CD4-positive, alpha-beta T cell treated with Interleukin-1 beta for 1 hour (primary cell): ENCODE results near the gene UNC13B.

Source experiments
- DNase-seq, 2 donors: peaks; one replicate each; pipeline ENCODE4 v3.0.0-alpha.2; 2020 to 2022

UNC13B gene

DNA sequence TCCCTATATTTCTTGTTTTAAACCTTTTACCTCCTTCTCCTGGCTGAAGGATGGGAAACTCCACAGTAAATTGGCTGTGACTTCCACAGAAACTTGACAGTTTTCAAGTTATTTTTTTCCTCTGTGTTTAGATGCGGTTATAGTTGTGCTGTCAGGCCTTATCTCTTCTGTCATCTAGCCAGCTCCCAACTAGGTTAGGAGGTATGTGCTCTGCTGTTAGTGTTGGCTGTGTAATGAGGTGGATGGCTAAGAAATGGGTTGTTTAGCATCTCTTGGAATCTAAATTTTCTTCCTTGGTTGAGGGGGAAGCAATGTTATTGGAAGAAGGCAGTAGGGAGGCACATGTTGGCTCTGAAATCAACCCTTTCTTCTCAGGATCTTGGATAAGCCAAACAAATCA, 178.2 kb downstream of the UNC13B start:
- DNase-seq = no peak

DNA sequence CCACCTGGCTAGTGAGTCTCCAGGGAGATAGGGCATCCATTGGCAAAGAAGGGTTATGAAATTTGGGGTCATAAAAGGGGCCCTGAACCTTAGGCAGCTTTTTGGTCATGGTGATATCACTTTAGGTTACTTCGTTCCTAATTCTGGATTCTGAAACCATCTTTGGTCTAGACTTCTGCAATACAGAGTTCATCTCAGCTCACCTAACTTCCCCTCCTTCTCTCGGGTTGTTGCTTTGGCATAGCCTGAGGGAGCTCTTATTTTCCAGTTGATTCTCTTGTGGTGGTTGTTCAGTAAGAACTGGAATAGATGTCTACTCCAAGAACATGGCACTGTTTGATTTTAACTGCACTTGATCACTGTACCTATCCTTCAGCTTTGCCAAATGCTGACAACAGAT, 179.2 kb downstream of the UNC13B start:
- DNase-seq = no peak

DNA sequence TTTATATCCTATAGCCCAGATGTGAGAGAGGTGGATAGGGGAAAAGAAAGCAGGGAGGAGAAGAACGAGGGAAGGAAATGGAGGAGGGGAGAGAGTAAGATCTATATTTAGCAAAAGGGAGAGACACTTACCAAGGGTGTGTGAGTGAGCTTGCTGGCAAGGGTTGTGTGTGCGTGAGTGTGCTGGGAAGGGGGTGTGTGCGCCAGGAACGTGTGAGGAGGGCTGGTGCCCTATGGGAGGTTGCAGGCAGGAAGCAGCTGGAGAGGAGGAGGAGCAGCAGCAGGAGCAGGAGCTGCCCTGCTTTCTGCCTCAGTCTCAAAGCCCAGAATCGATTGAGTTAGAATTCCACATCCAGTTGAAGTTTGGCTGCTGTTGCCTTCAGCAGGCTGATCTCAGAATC, 179.8 kb downstream of the UNC13B start:
- no peak for DNase-seq

DNA sequence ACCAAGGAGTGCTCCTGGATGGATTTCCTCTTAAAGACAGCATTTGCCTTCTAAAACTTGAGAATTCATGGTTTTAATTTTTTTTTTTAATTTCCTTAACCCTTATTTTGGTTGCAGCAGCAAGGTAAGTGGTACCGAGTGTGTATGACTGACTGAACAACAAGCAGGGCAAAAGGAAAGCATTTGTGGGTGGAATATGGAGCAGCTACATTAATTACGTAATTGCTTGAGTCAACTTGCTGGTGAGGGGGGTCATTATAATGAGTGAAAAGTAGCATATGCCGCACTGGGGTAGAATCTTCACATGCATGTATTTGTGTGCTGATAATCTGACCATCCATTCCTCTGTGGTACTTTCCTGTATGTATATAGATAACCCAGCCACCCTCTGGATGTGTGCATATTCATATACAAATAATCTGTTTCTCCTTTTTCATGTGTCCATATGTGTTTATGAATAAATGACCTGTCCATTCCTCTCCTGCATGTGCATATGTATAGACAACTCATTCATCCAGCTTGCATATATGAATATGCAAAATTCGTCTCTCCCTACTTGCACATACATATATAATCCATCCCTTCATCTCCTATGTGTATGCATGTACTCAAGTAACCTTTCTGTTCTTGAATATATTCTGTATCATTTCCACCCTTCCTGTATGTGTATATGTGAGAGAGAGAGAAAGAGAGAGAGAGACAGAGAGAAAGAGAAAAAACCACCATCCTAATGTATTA, 180.6 kb downstream of the UNC13B start:
- DNase-seq = no peak

DNA sequence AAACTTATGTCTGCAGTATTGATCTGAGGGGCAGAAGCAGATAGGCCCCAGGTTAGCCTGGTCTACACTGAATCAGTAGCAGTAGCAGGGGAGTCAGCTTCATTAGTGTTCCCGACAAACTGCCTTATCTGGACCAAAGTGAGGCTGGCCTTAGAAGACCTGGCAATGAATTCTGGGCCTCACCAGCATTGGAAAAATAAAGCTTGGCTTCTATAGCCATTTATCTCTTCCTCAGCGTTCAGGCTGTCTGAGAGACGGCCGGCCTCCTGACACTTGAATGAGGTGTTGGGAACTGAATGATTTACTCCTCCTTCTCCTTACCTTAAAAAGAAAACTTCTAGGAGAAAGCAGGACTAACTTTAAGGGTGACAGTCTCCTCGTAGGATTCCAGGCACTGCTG, 186.3 kb downstream of the UNC13B start:
- no peak for DNase-seq

DNA sequence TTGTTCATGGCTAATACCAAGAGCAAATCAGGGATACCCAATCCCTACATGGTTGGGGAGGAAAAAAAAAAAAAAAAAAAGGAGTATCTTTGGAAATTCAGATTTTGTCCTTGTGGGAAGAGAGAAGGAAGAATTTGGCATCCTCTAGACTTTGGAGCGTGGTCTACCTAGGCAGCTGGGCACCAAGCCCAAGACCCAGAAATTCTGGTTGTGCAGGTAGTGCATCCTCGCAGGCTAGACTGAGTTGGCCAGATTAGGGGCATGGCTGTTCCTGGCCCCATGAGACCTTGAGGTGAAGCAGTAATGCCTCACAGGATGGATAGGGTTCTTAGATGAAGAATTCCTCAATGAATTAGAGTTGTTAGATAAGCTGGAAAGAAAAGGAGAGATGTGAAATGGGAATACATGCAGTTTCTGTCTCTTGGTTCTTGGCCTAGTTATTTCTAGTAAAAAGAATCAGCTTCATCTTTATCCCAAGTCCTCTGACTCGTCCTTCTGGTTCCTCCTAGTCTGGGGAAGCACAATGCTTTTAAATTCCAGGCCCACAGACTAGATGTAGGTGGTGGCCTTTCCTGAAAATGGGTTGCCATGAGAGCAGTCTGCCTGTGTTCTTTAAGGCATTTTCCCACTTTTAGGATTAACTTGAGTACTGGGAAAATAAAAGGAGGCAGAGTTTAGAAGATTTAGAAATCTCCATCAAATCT, 187.6 kb downstream of the UNC13B start:
- no peak for DNase-seq

DNA sequence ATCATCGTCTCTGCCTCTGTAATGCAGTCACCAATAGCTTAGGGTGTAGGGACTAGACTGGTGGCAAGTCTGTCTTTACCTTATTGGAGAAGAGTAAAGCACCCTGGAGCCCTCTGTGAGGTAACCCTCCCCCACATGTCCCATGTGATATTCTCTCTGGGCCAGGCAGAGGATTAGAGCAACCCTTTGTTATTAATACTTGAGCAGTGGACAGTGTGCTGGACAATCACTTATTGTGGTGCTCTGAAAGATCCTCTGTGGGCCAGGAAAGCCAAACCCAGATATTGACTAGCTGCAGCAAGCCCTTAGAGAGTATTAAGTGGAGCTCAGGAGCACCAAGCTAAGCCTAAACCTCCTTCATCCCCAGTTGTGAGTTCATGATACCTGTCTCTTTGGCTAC, 188.4 kb downstream of the UNC13B start:
- no peak for DNase-seq

DNA sequence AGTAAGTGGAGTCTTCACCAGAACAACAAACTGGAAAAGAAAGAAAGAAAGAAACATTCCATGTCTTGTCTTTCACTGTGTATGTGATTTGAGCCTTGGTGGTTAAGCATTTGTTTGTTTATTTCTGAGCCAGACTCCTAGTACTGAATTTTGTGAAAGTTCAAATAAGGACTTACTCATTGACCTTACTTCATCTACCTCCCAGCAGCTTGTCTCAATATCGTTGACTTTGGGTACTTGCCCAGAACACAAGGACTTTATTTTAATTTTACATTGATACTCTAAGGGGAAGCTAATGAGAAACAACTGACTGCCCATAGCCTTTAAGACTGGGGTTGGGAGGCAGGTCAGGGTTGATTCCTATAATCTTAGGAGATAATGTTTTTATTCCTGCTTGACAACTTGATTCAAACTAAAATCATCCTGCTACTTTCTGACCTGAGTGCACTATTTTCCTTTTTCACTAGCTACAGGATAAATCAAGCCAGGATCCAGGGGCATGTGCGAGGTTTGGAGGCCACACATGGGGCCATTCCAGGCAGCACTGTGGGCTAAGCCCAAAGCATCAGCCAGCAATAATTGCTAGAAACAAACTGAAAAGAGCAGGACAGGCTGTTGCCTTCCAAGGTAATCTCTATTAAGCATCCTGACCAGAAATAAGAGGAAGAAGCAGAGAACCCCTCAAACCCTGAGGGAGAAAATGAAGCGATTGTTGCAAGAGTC, 189.2 kb downstream of the UNC13B start:
- DNase-seq = no peak

DNA sequence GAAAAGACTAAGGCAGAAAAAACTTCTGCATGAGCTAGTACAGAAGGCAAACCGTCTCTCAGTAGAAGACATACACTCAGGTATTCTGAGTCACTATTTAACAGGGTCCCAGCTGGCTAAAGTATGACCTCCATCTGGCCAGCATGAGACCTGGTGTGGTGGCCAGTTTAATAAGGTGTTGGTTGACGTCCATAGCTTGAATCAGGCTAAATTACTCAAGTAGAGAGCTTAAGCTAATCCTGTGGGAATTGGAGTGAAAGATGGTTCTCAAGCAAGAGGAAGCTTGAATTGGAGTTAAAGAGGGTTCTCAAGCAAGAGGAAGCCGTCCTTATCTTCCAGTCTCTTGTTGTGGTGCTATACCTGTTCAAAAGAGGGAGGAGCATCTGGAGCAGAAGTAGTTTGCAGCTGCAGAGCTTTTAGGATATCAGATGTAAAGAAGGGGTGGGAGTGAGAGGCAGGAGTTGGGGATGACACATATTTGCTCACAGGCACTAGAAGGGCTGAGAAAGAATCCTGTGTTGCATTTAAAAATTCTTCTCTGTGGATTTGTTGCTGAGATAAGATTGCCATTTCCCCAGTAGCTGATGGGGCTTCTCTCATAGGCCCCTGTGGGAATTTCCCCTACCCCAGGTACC, 192.0 kb downstream of the UNC13B start:
- DNase-seq = no peak

DNA sequence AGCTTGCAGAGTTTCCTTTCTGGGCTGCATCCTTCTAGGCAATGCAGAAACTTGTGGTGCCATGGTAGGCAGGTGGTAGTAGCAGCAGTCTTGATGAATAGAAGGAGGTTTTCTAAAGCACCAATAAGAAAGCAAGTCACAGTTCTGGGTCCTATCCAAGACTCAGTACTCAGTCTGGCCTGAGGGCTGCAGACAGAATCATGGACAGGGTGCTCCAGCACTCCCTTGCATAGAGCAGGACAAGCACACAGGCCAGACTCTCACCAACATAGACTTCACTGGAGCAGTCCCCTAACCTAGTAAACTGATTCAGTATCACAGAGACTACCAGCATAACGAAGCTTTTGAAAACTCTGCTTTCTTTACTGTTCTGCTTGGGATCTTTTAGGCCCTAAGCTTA, 194.1 kb downstream of the UNC13B start:
- DNase-seq = no peak

DNA sequence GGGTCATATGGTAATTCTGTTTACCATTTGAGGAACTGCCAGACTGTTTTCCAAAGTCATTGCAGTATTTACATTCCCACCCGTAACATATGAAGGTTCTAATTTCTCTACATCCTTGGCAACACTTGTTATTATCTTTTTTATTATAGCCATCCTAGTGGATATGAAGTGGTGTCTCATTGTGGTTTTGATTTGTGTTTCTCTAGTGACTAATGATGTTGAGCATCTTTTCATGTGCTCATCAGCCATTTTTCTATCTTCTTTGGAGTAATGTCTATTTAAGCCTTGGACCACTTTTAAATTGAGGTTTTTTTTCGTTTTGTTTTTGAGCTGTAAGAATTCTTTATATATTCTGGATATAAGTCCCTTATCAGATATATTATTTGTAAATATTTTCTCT, 195.3 kb downstream of the UNC13B start:
- no peak for DNase-seq

DNA sequence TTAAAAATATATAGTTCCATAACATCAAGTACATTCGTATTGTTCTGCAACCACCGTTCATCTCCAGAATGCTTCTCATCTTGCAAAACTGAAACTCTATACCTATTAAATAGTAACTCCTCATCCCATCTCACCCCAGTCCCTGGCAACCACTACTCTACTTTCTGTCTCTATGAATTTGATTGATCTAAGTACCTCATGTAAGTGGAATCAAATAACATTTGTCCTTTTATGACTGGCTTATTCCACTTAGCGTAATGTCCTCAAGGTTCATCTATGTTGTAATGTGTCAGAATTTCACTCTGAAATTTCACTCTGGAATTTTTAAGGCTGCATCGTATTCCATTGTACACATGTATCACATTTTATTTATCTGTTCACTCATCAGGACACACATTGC, 196.0 kb downstream of the UNC13B start:
- DNase-seq = no peak

DNA sequence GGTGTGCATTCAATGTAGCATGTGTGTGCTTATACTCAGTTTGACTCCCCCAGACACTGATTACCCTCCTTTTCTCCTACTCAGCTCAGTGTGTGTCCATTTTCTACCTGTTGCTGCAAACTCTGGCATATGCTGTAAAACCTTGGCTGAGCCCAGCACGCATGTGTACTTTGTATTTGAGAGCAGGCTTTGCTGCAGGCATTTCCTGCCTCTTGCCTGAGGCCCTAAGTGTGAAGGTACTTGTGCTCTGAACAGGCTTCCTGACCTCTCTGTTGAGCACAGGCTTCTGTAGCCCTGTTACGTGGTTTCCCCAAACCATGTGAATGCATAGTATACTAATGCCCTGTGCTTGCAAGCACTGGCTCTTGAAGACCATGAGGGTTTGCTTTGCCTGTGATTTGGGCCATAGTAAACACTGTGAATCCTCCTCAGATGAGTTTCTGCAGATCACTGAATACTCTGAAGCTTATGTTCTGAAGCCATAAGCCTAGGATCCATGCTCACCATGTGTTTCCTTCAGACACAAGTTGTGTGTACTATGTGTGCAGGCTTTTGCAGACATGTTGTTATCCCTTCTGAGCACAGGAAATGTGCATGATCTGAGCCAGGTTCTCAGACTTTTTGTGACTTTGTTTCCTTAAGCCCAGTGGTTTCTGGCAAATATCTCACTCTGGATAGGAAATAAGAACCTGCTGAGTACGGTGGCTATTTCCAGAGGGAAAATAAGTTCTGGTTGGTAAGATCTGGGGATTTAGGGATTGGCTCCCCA, 203.2 kb downstream of the UNC13B start:
- DNase-seq = no peak

DNA sequence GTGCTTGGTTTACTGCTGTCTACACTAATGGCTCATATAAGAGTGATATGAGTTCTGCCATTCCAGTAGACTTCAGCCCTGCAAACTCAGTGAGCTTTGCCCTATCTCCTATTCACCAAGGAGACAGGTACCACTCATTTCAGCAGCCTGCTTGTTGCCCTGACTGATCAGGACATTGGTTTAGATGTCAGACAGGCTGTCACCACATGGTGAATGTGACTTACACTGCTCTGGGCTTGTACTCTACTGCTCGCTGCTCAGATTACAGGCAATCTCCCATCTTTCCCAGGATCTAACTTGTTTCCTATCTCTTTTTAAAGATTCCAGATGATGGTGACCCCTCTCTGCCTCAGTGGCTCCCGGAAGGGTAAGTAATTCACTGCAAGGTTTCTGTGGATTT, 204.8 kb downstream of the UNC13B start:
- DNase-seq = no peak

DNA sequence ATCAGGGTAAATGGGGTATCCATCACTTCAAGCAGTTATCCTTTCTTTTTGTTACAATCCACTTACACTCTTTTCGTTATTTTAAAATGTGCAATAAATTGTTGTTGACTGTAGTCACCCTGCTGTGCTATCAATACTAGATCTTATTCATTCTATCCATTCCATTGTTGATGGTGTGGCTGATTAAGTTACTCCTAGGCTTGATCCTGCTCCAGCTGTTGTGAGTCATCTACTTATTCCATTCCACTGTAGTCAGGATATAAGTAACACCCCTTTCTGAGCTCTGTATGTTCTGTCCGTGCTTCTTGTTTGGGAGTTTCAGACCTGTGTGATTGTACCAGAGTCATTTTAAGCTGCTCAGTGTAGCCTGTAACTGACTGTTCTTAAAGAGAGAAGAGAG, 205.6 kb downstream of the UNC13B start:
- DNase-seq = no peak

DNA sequence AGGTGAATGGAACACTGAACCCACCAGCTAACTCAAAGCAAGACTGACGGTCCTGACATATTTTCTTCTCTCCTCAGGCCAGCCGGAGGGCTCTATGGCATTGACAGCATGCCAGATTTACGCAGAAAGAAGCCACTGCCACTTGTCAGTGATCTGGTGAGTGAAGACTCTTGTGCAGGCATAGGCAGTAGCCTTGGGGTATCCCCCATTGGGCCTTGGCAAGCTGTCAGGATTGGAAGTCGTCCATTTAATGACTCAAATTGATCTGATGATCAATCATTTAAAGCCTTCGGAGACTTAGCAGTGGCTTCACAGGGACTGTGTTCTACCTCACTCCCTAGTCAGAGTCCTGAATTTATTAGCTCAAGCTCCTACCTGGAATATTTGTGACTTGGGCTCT, 208.4 kb downstream of the UNC13B start:
- no peak for DNase-seq

DNA sequence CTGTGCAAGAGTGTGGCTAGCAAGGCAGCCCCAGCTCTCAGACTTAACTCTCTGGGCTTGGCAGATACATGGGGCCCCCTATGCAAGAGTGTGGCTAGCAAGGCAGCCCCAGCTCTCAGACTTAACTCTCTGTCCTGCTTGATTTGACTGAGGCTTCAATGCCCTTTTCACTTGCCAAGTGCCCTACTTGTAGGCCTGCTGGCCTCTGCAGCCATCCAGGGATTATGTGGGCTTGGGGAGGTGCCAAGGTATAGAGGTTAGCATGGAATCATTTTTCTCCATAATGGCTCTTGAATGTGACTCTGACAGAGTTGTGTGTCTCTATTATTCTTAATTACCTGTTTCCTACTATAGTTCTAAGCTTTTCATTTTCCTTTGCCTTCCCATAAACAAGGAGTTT, 212.6 kb downstream of the UNC13B start:
- no peak for DNase-seq

DNA sequence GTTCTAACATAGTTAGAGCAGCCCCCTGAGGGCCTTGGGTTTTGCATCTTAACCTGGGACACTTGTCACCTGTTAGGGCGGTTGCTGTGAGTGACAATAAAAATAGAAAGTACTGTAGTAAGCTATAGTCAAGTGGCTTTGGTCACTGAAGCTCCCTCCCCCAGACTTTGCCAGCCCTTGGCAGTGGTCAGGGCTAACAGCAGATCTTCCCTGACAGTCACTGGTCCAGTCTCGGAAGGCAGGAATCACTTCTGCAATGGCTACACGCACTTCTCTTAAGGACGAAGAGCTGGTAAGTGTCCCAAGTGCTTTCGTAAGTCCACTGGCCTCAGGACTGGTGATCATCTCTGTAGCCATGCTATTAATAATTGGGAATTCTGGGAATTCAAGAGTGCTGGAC, 213.1 kb downstream of the UNC13B start:
- no peak for DNase-seq

DNA sequence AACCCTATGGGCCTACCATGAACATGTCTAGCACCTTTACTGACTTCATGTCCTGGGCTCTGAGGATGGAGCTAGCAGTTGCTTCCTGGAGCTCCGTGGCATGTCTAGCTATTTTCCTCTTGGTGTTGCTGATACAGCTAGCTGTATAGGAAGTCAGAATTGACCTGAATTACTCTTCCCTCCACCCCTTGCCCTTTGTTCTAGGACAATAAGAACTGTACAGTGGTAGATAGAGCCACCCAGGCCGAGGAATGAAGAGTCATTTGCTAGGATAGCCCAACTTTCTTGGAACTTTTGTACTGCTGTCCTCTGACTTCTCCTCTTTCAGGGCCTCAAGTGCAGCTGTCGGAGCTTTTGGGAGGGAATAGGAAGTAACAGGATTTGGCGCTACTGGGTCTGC, 218.2 kb downstream of the UNC13B start:
- DNase-seq = no peak

DNA sequence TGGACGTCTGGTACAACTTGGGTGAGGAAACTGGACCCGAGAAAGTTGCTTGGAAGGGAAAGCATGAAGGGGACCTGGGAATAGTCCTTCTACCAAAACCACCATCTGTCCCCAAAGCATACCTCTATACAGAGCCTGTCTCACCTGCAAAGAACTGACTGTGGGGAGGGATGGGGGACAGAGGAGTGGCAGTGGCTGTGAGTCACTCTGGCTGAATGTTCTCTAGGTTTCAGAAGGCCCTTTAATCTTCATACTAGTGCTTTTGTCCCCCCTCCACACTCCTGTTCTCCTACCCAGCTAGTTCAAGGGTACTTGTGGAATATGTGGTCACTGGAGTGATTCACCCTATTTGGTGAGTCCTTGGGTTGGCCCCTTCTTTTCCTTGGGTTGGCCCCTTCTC, 218.8 kb downstream of the UNC13B start:
- DNase-seq = no peak

DNA sequence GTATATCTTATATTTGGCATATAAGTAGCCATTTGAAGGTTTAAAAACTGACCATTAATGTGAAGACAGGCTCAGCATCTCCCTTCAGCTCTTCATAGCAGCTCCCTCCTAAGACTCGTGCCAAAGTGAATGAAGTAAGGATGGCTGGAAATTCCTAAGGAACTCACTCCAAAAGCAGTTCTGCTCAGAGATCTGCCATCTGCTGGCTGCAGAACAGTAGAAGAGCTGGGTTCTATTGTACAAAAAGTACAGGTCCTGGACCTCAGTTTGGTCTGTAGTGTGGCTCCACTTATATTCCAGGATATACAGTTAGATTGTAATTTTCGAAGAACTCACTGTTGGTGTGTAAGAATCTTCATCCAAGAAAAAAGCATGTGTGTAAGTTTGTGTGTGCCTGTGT, 223.2 kb downstream of the UNC13B start:
- no peak for DNase-seq

DNA sequence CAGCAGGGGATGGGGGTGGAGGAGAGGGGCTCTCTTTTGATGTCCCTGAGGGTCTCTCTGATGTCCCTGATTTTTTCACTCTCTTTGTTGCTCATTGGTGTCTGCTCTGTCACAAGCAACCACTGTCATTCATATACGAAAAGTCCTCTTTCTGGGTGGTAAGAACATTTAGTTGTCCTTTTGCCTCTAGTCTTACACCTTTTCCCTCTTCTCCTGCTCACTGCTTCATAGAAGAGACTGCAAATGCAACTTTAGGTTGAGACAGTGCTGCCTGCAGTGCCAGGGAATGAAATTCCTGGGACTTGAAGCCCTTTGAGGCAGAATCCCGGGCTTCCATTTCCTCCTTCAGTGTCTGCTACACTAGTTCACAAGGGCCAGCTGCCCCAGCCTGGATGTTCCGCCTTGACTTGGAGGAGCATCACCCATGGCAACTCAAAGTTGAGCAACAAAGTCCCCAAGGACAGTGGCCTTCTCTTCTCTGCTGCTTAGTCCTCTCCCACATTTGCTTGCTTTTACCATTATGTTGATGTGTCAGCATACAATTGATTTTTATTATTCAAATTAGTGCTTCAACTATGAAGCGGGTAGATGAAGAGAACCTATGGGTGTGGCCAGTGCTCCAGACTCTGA, 233.4 kb downstream of the UNC13B start:
- no peak for DNase-seq
